IMR-90 (cell line): ENCODE measurements around the gene GJC3. TPM values are rescaled to one million over a fixed set of nuclear protein-coding genes. Genes with fewer than 3 reads are reported as not detected.

Source experiments
- ATAC-seq: fragments of 200-7000 bp; cut with Tn5 transposase; 2 replicates; pipeline ENCODE4 v1.9.1; 2020; ENCODE audit warnings: low read depth, mild to moderate bottlenecking, moderate library complexity
- BruUV-seq: library from RNA; stranded (reverse); fragments of 400-500 nt; replicated peaks from 2 replicates; lab custom pipeline; 2021; lab: Mats Ljungman, UMichigan
- CTCF ChIA-PET: fragments of 300-600 bp; formaldehyde crosslinking; extraction: SDS; loops from one replicate; lab custom pipeline; 2021; ENCODE audit warnings: antibody characterized with exemption; lab: Yijun Ruan, JAX
- POLR2A ChIA-PET: fragments of 300-600 bp; sonication (Branson Sonifier 250); formaldehyde crosslinking; loops from one replicate; lab custom pipeline; 2022; ENCODE audit warnings: antibody characterized with exemption; ENCODE audit not compliant: unreplicated experiment; lab: Charles Lee
- DNase-seq: peaks from one replicate; pipeline ENCODE4 v3.0.0; 2013
- H2AFZ ChIP-seq: replicated peaks from 2 replicates; pipeline ENCODE3; 2013; ENCODE audit warnings: low read length, mild to moderate bottlenecking; ENCODE audit not compliant: poor library complexity
- H2AK5ac ChIP-seq: 2 replicates; pipeline ENCODE4 v1.6.1; 2013; ENCODE audit warnings: low read depth, low read length, inconsistent platforms
- H2AK9ac ChIP-seq: replicated peaks from 2 replicates; pipeline ENCODE3; 2013; ENCODE audit warnings: mild to moderate bottlenecking, low read depth, low read length, moderate library complexity; ENCODE audit not compliant: poor library complexity
- H2BK120ac ChIP-seq: 2 replicates; pipeline ENCODE4 v1.6.1; 2013; ENCODE audit warnings: low read depth, low read length, inconsistent platforms
- H2BK15ac ChIP-seq: 3 replicates; pipeline ENCODE4 v1.6.1; 2013; ENCODE audit warnings: low read depth, low read length, inconsistent platforms
- H2BK20ac ChIP-seq: 2 replicates; pipeline ENCODE4 v1.6.1; 2013; ENCODE audit warnings: low read depth, mild to moderate bottlenecking, inconsistent platforms, low read length, moderate library complexity
- H2BK5ac ChIP-seq: 2 replicates; pipeline ENCODE4 v1.6.1; 2013; ENCODE audit warnings: mild to moderate bottlenecking, low read depth, low read length, inconsistent platforms; ENCODE audit not compliant: poor library complexity, severe bottlenecking
- H3K14ac ChIP-seq: replicated peaks from 2 replicates; pipeline ENCODE4 v1.6.1; 2013; ENCODE audit warnings: low read depth, low read length, inconsistent platforms
- H3K18ac ChIP-seq: 2 replicates; pipeline ENCODE4 v1.6.1; 2013; ENCODE audit warnings: low read depth, low read length, control low read depth
- H3K23ac ChIP-seq: 2 replicates; pipeline ENCODE4 v1.6.1; 2013; ENCODE audit warnings: low read depth, low read length, inconsistent platforms
- H3K27ac ChIP-seq: 2 replicates; pipeline ENCODE4 v1.5.1; 2013; ENCODE audit warnings: mild to moderate bottlenecking, control low read depth, low read length; ENCODE audit not compliant: insufficient read depth
- H3K27me3 ChIP-seq: 2 replicates; pipeline ENCODE4 v1.6.1; 2013; ENCODE audit warnings: low read length; ENCODE audit not compliant: control insufficient read depth, insufficient read depth
- H3K36me3 ChIP-seq: 2 replicates; pipeline ENCODE4 v1.6.1; 2013; ENCODE audit warnings: low read length, mixed read lengths; ENCODE audit not compliant: control insufficient read depth, insufficient read depth
- H3K4ac ChIP-seq: 2 replicates; pipeline ENCODE4 v1.6.1; 2013; ENCODE audit warnings: low read depth, low read length, inconsistent platforms
- H3K4me1 ChIP-seq: 2 replicates; pipeline ENCODE4 v1.6.1; 2013; ENCODE audit warnings: low read length, mixed read lengths; ENCODE audit not compliant: control insufficient read depth, insufficient read depth
- H3K4me2 ChIP-seq: 2 replicates; pipeline ENCODE4 v1.6.1; 2013; ENCODE audit warnings: low read depth, mild to moderate bottlenecking, control low read depth, low read length, moderate library complexity
- H3K4me3 ChIP-seq: 2 replicates; pipeline ENCODE4 v1.5.1; 2013; ENCODE audit warnings: low read depth, mild to moderate bottlenecking, control low read depth, low read length, moderate library complexity; ENCODE audit not compliant: insufficient read depth
- H3K56ac ChIP-seq: 2 replicates; pipeline ENCODE4 v1.6.1; 2013; ENCODE audit warnings: low read length, inconsistent platforms; ENCODE audit not compliant: insufficient read depth; ENCODE audit errors: extremely low read depth
- H3K79me1 ChIP-seq, 2 experiments: 2 replicates each; pipeline ENCODE4 v1.6.1; 2013; ENCODE audit warnings: low read length in 2 of 2, inconsistent platforms in 1 of 2, low read depth in 1 of 2
- H3K9ac ChIP-seq: 2 replicates; pipeline ENCODE4 v1.6.1; 2013; ENCODE audit warnings: low read depth, low read length, control low read depth
- H3K9me1 ChIP-seq: 2 replicates; pipeline ENCODE4 v1.6.1; 2013; ENCODE audit warnings: low read length, inconsistent platforms; ENCODE audit not compliant: insufficient read depth
- H3K9me3 ChIP-seq: 2 replicates; pipeline ENCODE4 v1.6.1; 2013; ENCODE audit warnings: low read length; ENCODE audit not compliant: control insufficient read depth, insufficient read depth
- H4K20me1 ChIP-seq: 2 replicates; pipeline ENCODE4 v1.6.1; 2013; ENCODE audit warnings: low read length, inconsistent platforms; ENCODE audit not compliant: insufficient read depth
- H4K5ac ChIP-seq: 2 replicates; pipeline ENCODE4 v1.6.1; 2013; ENCODE audit warnings: mild to moderate bottlenecking, low read depth, low read length, control low read depth
- H4K8ac ChIP-seq, 2 experiments: 2 replicates each; pipeline ENCODE4 v1.6.1; 2013; ENCODE audit warnings: low read depth in 2 of 2, low read length in 2 of 2, control low read depth in 1 of 2, inconsistent platforms in 1 of 2
- H4K91ac ChIP-seq: 2 replicates; pipeline ENCODE4 v1.6.1; 2013; ENCODE audit warnings: low read depth, low read length, inconsistent platforms; ENCODE audit not compliant: insufficient read depth
- BHLHE40 ChIP-seq: fragments of 150-350 bp; IDR thresholded peaks from 2 replicates; pipeline ENCODE4 v1.6.1; 2016; ENCODE audit warnings: mild to moderate bottlenecking, low read depth, low read length
- CEBPB ChIP-seq: IDR thresholded peaks from 2 replicates; pipeline ENCODE4 v1.6.1; 2012; ENCODE audit warnings: low read depth, low read length, improper control_type of control experiment
- CHD1 ChIP-seq: IDR thresholded peaks from 2 replicates; pipeline ENCODE4 v1.6.1; 2012; ENCODE audit warnings: low read depth, low read length, improper control_type of control experiment
- CTCF ChIP-seq: conservative IDR thresholded peaks from 2 replicates; pipeline ENCODE4 v1.5.1; 2012; ENCODE audit warnings: mild to moderate bottlenecking, low read depth, low read length, improper control_type of control experiment
- FOS ChIP-seq: fragments of 150-350 bp; IDR thresholded peaks from 2 replicates; pipeline ENCODE4 v1.6.1; 2016; ENCODE audit warnings: low read depth, low read length
- MAFK ChIP-seq: IDR thresholded peaks from 2 replicates; pipeline ENCODE4 v1.6.1; 2012; ENCODE audit warnings: low read depth, low read length, improper control_type of control experiment
- MAZ ChIP-seq: IDR thresholded peaks from 2 replicates; pipeline ENCODE4 v1.6.1; 2012; ENCODE audit warnings: low read depth, mild to moderate bottlenecking, low read length, improper control_type of control experiment, moderate library complexity, borderline replicate concordance
- MXI1 ChIP-seq: IDR thresholded peaks from 2 replicates; pipeline ENCODE4 v1.6.1; 2012; ENCODE audit warnings: low read depth, mild to moderate bottlenecking, low read length, moderate library complexity, borderline replicate concordance
- NFE2L2 ChIP-seq: fragments of 150-350 bp; IDR thresholded peaks from 2 replicates; pipeline ENCODE4 v1.6.1; 2016; ENCODE audit warnings: low read depth, mild to moderate bottlenecking, low read length
- POLR2A ChIP-seq: IDR thresholded peaks from 2 replicates; pipeline ENCODE4 v1.6.1; 2012; ENCODE audit warnings: mild to moderate bottlenecking, low read depth, low read length
- RAD21 ChIP-seq: IDR thresholded peaks from 2 replicates; pipeline ENCODE4 v1.6.1; 2012; ENCODE audit warnings: low read length, improper control_type of control experiment
- RCOR1 ChIP-seq: IDR thresholded peaks from 2 replicates; pipeline ENCODE4 v1.6.1; 2012; ENCODE audit warnings: mild to moderate bottlenecking, low read length, improper control_type of control experiment; ENCODE audit not compliant: insufficient replicate concordance
- RFX5 ChIP-seq: IDR thresholded peaks from 2 replicates; pipeline ENCODE4 v1.8.0; 2012; ENCODE audit warnings: low read depth, mild to moderate bottlenecking, low read length, moderate library complexity
- SMC3 ChIP-seq: fragments of 150-350 bp; IDR thresholded peaks from 2 replicates; pipeline ENCODE4 v1.6.1; 2016; ENCODE audit warnings: low read depth, mild to moderate bottlenecking, antibody characterized with exemption, low read length, moderate library complexity
- WGBS, 2 experiments: methylation state at CpG; one replicate each; pipeline versions ENCODE4 v1.1.5 to v1.1.7; 2013; ENCODE audit warnings: missing lambda C conversion rate in 2 of 2; ENCODE audit not compliant: insufficient read length in 1 of 2; ENCODE audit errors: extremely low coverage in 2 of 2; 5-methylcytosine and 5-hydroxymethylcytosine counted together
- dilution Hi-C: fragments of 300-500 bp; cut with HindIII; formaldehyde crosslinking; loops from one replicate; pipeline ENCODE4 v1.14.3; 2018; ENCODE audit warnings: low sequenced_read_pairs; ENCODE audit not compliant: unreplicated experiment
- in situ Hi-C: fragments of 300-500 bp; cut with MboI; formaldehyde crosslinking; loops from 3 replicates; pipeline ENCODE4 v1.14.3; 2019; ENCODE audit warnings: low sequenced_read_pairs, inconsistent platforms, mixed read lengths
- intact Hi-C: fragments of 100-400 bp; cut with micrococcal nuclease; formaldehyde crosslinking; loops from 2 replicates; pipeline ENCODE4 v1.10.0; 2022
- polyA plus RNA-seq, 3 experiments: library from polyadenylated mRNA; depleted of rRNA; stranded (reverse); fragments of >200 nt; gene quantifications; 2 replicates each; pipeline ENCODE4 v1.2.3, GENCODE V29; 2012; ENCODE audit warnings: low replicate concordance in 1 of 3
- total RNA-seq: library from RNA; depleted of rRNA; stranded (reverse); fragments of >200 nt; gene quantifications from 2 replicates; pipeline ENCODE4 v1.2.3, GENCODE V29; 2012
- TF ChIP-seq, protein P1 (sequence below): fragments of 150-350 bp; IDR thresholded peaks from 2 replicates; pipeline ENCODE4 v1.6.1; 2016; ENCODE audit warnings: low read depth, mild to moderate bottlenecking, low read length, moderate library complexity, borderline replicate concordance
- TF ChIP-seq, protein P2 (sequence below): fragments of 150-350 bp; IDR thresholded peaks from 2 replicates; pipeline ENCODE4 v1.6.1; 2017; ENCODE audit warnings: mild to moderate bottlenecking, antibody characterized with exemption, low read length, low read depth

GJC3 gene
- total and polyA plus RNA-seq, 2 of the 4 experiments (the other 2 are of a cell fraction), result not detected

GRCh38 chr7:99929730-99930053 is 272 bp upstream of the GJC3 start:
- no peak overlapping the region for H2BK120ac ChIP-seq
- H3K18ac ChIP-seq, result no peak overlapping the region
- ChIA-PET CTCF (interaction anchor here (1.4 kb wide), 1 partner anchor 8 kb away, joined by 5 read pairs; no protein-coding TSS in a partner anchor), POLR2A (interaction anchor here (0.5 kb wide), 1 partner anchor 34 kb away, joined by 6 read pairs; no protein-coding TSS in a partner anchor)
- in situ Hi-C loops (no loop called here), dilution Hi-C loops (no loop called here), intact Hi-C loops (loop anchor here (10.0 kb wide), 1 partner anchor 125 kb away; no protein-coding TSS in a partner anchor)
- H4K91ac ChIP-seq, result no peak overlapping the region
- H3K4me1 ChIP-seq, result no peaks in the 10 kb centered on the region
- BruUV-seq, result no TSS peak
- no peaks in the 10 kb centered on the region for H3K36me3 ChIP-seq
- no peaks in the 10 kb centered on the region for H3K9me1 ChIP-seq
- 0 out of 2 replicates have a peak overlapping the region, but pooled peaks have one; percentile 32 for H3K9ac ChIP-seq
- no peak overlapping the region for H3K4ac ChIP-seq
- H3K27ac ChIP-seq, result no peak overlapping the region
- H2BK5ac ChIP-seq, result no peak overlapping the region
- H3K9me3 ChIP-seq, result no peaks in the 10 kb centered on the region
- no peak overlapping the region; the same call in 1 of the 2 replicates for H3K56ac ChIP-seq
- H4K8ac ChIP-seq, result no peak overlapping the region
- no peak for TF ChIP-seq RFX5
- TF ChIP-seq MAFK, result no peak
- no peak for TF ChIP-seq BHLHE40
- no peak for TF ChIP-seq MAZ
- TF ChIP-seq SMC3, result no peak
- TF ChIP-seq CEBPB, result no peak
- TF ChIP-seq, protein P1, sequence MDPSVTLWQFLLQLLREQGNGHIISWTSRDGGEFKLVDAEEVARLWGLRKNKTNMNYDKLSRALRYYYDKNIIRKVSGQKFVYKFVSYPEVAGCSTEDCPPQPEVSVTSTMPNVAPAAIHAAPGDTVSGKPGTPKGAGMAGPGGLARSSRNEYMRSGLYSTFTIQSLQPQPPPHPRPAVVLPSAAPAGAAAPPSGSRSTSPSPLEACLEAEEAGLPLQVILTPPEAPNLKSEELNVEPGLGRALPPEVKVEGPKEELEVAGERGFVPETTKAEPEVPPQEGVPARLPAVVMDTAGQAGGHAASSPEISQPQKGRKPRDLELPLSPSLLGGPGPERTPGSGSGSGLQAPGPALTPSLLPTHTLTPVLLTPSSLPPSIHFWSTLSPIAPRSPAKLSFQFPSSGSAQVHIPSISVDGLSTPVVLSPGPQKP, result no peak
- no peak for TF ChIP-seq NFE2L2
- TF ChIP-seq CTCF, result no peak
- no peak for TF ChIP-seq RCOR1
- TF ChIP-seq RAD21, result no peak
- TF ChIP-seq CHD1, result no peak
- no peak for TF ChIP-seq FOS
- TF ChIP-seq POLR2A, result no peak
- TF ChIP-seq, protein P2, sequence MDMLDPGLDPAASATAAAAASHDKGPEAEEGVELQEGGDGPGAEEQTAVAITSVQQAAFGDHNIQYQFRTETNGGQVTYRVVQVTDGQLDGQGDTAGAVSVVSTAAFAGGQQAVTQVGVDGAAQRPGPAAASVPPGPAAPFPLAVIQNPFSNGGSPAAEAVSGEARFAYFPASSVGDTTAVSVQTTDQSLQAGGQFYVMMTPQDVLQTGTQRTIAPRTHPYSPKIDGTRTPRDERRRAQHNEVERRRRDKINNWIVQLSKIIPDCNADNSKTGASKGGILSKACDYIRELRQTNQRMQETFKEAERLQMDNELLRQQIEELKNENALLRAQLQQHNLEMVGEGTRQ, result no peak
- no peak for TF ChIP-seq MXI1
- H3K4me3 ChIP-seq, result no peak overlapping the region
- H2BK15ac ChIP-seq, result no peak overlapping the region
- DNase-seq, result no peak
- peak overlapping the region; percentile 61 for H2AFZ ChIP-seq
- H3K4me2 ChIP-seq, result peak overlapping the region; percentile 56
- H2BK20ac ChIP-seq, result no peak overlapping the region
- no peak overlapping the region for H3K23ac ChIP-seq
- no peaks in the 10 kb centered on the region for H4K20me1 ChIP-seq
- 0 out of 2 replicates have a peak overlapping the region, but pooled peaks have one; percentile 35 for H3K14ac ChIP-seq
- no peak; the same call in 1 of the 2 replicates for ATAC-seq
- no peak overlapping the region for H2AK9ac ChIP-seq
- no peak overlapping the region for H2AK5ac ChIP-seq
- no peak overlapping the region for H4K5ac ChIP-seq
- WGBS, 2 experiments, result no CpG with 5 or more reads among the region's 2 CpGs
- H3K79me1 ChIP-seq, result no peaks in the 10 kb centered on the region
- peaks cover 26% of the 10 kb centered on the region for H3K27me3 ChIP-seq
